A549 (cell line): ENCODE data around the gene DNAH8. TPM values are rescaled to one million over a fixed set of nuclear protein-coding genes. Genes with fewer than 3 reads are reported as not detected.

Experiments
- ATAC-seq, 2 experiments: fragments of 200-7000 bp in 1 of 2; fragments of >200 bp in 1 of 2; cut with Nextera tagmentation in 1 of 2; cut with Tn5 transposase in 1 of 2; 3 replicates each; pipeline versions ENCODE4 v1.8.0 to v1.9.1; 2018 to 2020; ENCODE audit warnings: mild to moderate bottlenecking in 1 of 2, moderate library complexity in 1 of 2
- CTCF ChIA-PET: fragments of 300-600 bp; sonication (Branson Sonifier 250); formaldehyde crosslinking; extraction: SDS; loops from one replicate; lab custom pipeline; 2021; ENCODE audit warnings: antibody characterized with exemption, inconsistent platforms; lab: Yijun Ruan, JAX
- POLR2A ChIA-PET: fragments of 350-600 bp; formaldehyde crosslinking; extraction: SDS; loops from one replicate; lab custom pipeline; 2021; ENCODE audit warnings: antibody characterized with exemption, inconsistent platforms; lab: Yijun Ruan, JAX
- DNase-seq, 2 experiments: peaks; one replicate each; pipeline versions ENCODE4 v3.0.0 to v3.0.0-alpha.2; 2011 to 2016; ENCODE audit warnings: low read depth in 1 of 2, low spot score in 1 of 2
- FAIRE-seq: peaks from 2 replicates; lab custom pipeline; 2011; peaks lifted over from hg19 to GRCh38; lab: Jason Lieb, UNC
- H3K27ac ChIP-seq, 2 experiments: fragments of >200 bp; sonication (Bioruptor Twin); formaldehyde crosslinking; 3 replicates each; pipeline ENCODE4 v1.5.1; 2016 to 2017
- H3K4me1 ChIP-seq: fragments of >200 bp; sonication (Bioruptor Twin); formaldehyde crosslinking; 3 replicates; pipeline ENCODE4 v1.6.1; 2016
- H3K4me2 ChIP-seq: fragments of >200 bp; sonication (Bioruptor Twin); formaldehyde crosslinking; 3 replicates; pipeline ENCODE4 v1.6.1; 2016
- H3K4me3 ChIP-seq: fragments of >200 bp; sonication (Bioruptor Twin); formaldehyde crosslinking; 3 replicates; pipeline ENCODE4 v1.5.1; 2016
- H3K9me3 ChIP-seq: fragments of >200 bp; sonication (Bioruptor Twin); formaldehyde crosslinking; 3 replicates; pipeline ENCODE4 v1.6.1; 2016
- CEBPB ChIP-seq, 2 experiments: fragments of >200 bp in 1 of 2; sonication (Bioruptor Twin) in 1 of 2; formaldehyde crosslinking in 1 of 2; IDR thresholded peaks; 2 replicates each; pipeline ENCODE4 v1.6.1; 2012 to 2016
- E2F6 ChIP-seq: IDR thresholded peaks from 2 replicates; pipeline ENCODE4 v1.6.1; 2012; ENCODE audit warnings: low read depth, borderline replicate concordance
- EHF ChIP-seq: fragments of 250-450 bp; sonication (Bioruptor Pico); IDR thresholded peaks from 2 replicates; pipeline ENCODE4 v1.5.0; 2020; ENCODE audit warnings: mild to moderate bottlenecking
- FOXS1 ChIP-seq: fragments of 250-450 bp; sonication (Bioruptor Pico); IDR thresholded peaks from 2 replicates; pipeline ENCODE4 v1.5.0; 2020; ENCODE audit warnings: mild to moderate bottlenecking, moderate library complexity
- GATA3 ChIP-seq: IDR thresholded peaks from 2 replicates; pipeline ENCODE4 v1.6.1; 2012; ENCODE audit warnings: borderline replicate concordance
- HOXA7 ChIP-seq: fragments of 250-450 bp; sonication (Bioruptor Pico); IDR thresholded peaks from 2 replicates; pipeline ENCODE4 v1.5.0; 2020; ENCODE audit warnings: mild to moderate bottlenecking, moderate library complexity
- JUN ChIP-seq, 2 experiments: fragments of >200 bp; sonication (Bioruptor Twin); formaldehyde crosslinking; IDR thresholded peaks; 2 replicates in 1 of 2; 3 replicates in 1 of 2; pipeline ENCODE4 v1.6.1; 2016 to 2017
- NFE2L2 ChIP-seq: fragments of 150-350 bp; conservative IDR thresholded peaks from 2 replicates; pipeline ENCODE4 v1.6.1; 2014; ENCODE audit warnings: low read length
- NR3C1 ChIP-seq: fragments of >200 bp; sonication (Bioruptor Twin); formaldehyde crosslinking; IDR thresholded peaks from 3 replicates; pipeline ENCODE4 v1.6.1; 2017
- POLR2A ChIP-seq: IDR thresholded peaks from 2 replicates; pipeline ENCODE4 v1.6.1; 2012; ENCODE audit warnings: mild to moderate bottlenecking, low read length
- POLR2AphosphoS2 ChIP-seq: conservative IDR thresholded peaks from 2 replicates; pipeline ENCODE4 v1.6.1; 2012; ENCODE audit warnings: low read length, improper control_type of control experiment, inconsistent platforms
- RARB ChIP-seq: fragments of 250-450 bp; sonication (Bioruptor Pico); IDR thresholded peaks from 2 replicates; pipeline ENCODE4 v1.8.0; 2021; ENCODE audit warnings: mild to moderate bottlenecking, moderate library complexity
- RCOR1 ChIP-seq: fragments of 150-350 bp; IDR thresholded peaks from 2 replicates; pipeline ENCODE4 v1.6.1; 2014; ENCODE audit warnings: antibody characterized with exemption, low read length, low read depth
- RNF2 ChIP-seq: fragments of 200-600 bp; sonication (generic); IDR thresholded peaks from 2 replicates; pipeline ENCODE4 v1.6.1; 2016; ENCODE audit warnings: low read depth, mild to moderate bottlenecking, antibody characterized with exemption, moderate library complexity, borderline replicate concordance
- SREBF2 ChIP-seq: fragments of 450-650 bp; IDR thresholded peaks from 2 replicates; pipeline ENCODE4 v1.6.1; 2014; ENCODE audit warnings: mild to moderate bottlenecking, moderate library complexity
- ZFP36 ChIP-seq: fragments of 450-650 bp; IDR thresholded peaks from 2 replicates; pipeline ENCODE4 v1.6.1; 2014; ENCODE audit warnings: borderline replicate concordance; ENCODE audit not compliant: partially characterized antibody
- ZNF302 ChIP-seq: fragments of 250-450 bp; sonication (Bioruptor Pico); IDR thresholded peaks from 2 replicates; pipeline ENCODE4 v1.9.0; 2021; ENCODE audit warnings: inconsistent platforms, mild to moderate bottlenecking, moderate library complexity
- WGBS: methylation state at CpG from one replicate; pipeline ENCODE4 v1.1.6; 2017; ENCODE audit errors: missing lambda C conversion rate; 5-methylcytosine and 5-hydroxymethylcytosine counted together
- polyA plus RNA-seq, 4 experiments: library from polyadenylated mRNA; depleted of rRNA in 3 of 4; stranded (reverse); fragments of >200 nt; fragmentation: RNase III in 1 of 4; extraction: RNeasy Plus Mini Kit Qiagen cat#74134 plus additional on column Dnase treatment in 1 of 4; gene quantifications; 2 replicates in 3 of 4; 3 replicates in 1 of 4; pipeline ENCODE4 v1.2.3, GENCODE V29; 2011 to 2017
- TF ChIP-seq, protein P1 (sequence below): fragments of 250-450 bp; sonication (Bioruptor Pico); IDR thresholded peaks from 2 replicates; pipeline ENCODE4 v1.5.0; 2020; ENCODE audit warnings: low read depth, mild to moderate bottlenecking, moderate library complexity
- TF ChIP-seq, protein P2 (sequence below): fragments of >200 bp; sonication (Bioruptor Twin); formaldehyde crosslinking; IDR thresholded peaks from 2 replicates; pipeline ENCODE4 v1.6.1; 2016
- TF ChIP-seq, protein P3 (sequence below): fragments of 450-650 bp; IDR thresholded peaks from 2 replicates; pipeline ENCODE4 v1.6.1; 2014; ENCODE audit warnings: antibody characterized with exemption

Gene DNAH8
- polyA plus RNA-seq, 2 of the 4 experiments (the other 2 are of a cell fraction) = not detected

DNA sequence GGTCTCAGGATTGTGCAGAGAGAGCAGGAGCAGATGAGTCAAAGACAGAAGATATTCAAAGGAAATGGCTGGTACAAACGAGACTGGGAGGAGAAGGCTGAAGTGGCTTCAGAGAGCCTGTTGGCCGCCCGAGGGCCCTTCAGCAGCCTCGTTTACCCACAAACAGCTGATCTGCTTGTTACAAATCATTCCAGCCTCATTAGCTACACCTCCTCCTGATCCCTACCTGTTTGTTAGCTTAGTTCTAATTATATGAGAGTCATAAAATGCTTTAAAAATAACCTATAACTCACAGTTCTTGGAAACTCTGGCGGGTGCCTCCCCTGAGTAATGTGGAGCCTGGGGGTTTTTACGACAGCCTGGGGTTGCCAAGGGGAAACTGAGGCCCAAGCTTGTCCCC, 346.1 kb downstream of the DNAH8 start:
- ChIA-PET CTCF (no interaction called here), POLR2A (no interaction called here)
- no peaks in the 10 kb centered on the region for H3K4me1 ChIP-seq
- no peak overlapping the region for H3K27ac ChIP-seq
- DNase-seq = no peak
- no peak overlapping the region for H3K4me2 ChIP-seq
- no peak for TF ChIP-seq JUN (IDR thresholded peaks at IDR 0.05)
- TF ChIP-seq CEBPB (IDR thresholded peaks at IDR 0.05) = no peak
- no peak for TF ChIP-seq NFE2L2
- ATAC-seq = no peak
- FAIRE-seq = no peak
- 11% methylated on average over 6 of the region's 6 CpGs for WGBS
- H3K9me3 ChIP-seq = no peaks in the 10 kb centered on the region
- no peak overlapping the region for H3K4me3 ChIP-seq

DNA sequence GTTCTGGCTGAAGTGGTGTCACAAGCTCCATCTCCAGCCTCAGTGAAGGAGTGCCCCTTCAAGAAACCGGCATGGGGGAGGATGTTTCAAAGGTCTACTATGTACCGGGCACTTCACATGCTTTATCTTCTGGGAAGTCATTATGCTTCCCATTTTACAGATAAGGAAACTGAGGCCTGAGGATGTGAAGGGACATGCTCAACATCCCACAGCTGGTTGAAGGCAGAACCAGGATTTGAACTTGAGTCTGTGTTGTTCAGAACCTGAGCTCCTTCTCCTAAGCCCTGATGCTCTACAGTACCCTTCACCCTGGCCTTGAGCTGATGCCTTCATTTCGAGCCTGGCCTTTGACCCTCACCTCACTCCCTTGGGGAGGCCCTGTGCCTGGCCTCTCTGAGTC, 346.5 kb downstream of the DNAH8 start:
- no peak overlapping the region for H3K27ac ChIP-seq
- H3K4me2 ChIP-seq = no peak overlapping the region
- ATAC-seq = no peak
- ChIA-PET CTCF (no interaction called here), POLR2A (no interaction called here)
- no peak for FAIRE-seq
- no peaks in the 10 kb centered on the region for H3K9me3 ChIP-seq
- no peaks in the 10 kb centered on the region for H3K4me1 ChIP-seq
- TF ChIP-seq E2F6 = no peak
- TF ChIP-seq FOXS1 (CRISPR knock-in tag) = no peak
- TF ChIP-seq, protein P1, sequence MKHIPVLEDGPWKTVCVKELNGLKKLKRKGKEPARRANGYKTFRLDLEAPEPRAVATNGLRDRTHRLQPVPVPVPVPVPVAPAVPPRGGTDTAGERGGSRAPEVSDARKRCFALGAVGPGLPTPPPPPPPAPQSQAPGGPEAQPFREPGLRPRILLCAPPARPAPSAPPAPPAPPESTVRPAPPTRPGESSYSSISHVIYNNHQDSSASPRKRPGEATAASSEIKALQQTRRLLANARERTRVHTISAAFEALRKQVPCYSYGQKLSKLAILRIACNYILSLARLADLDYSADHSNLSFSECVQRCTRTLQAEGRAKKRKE (CRISPR knock-in tag) = no peak
- TF ChIP-seq ZNF302 (CRISPR knock-in tag) = no peak
- no peak for TF ChIP-seq RARB (CRISPR knock-in tag)
- no peak for TF ChIP-seq GATA3
- no peak for TF ChIP-seq HOXA7 (CRISPR knock-in tag)
- TF ChIP-seq RNF2 = no peak
- no peak for TF ChIP-seq ZFP36
- TF ChIP-seq, protein P2, sequence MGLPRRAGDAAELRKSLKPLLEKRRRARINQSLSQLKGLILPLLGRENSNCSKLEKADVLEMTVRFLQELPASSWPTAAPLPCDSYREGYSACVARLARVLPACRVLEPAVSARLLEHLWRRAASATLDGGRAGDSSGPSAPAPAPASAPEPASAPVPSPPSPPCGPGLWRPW = no peak
- TF ChIP-seq POLR2A = no peak
- TF ChIP-seq SREBF2 = no peak
- H3K4me3 ChIP-seq = no peak overlapping the region
- no peak for DNase-seq
- 44% methylated on average over 3 of the region's 3 CpGs for WGBS

- TF ChIP-seq, protein P2 = no peak
- TF ChIP-seq POLR2AphosphoS2 (no peak), RARB (CRISPR knock-in tag) (no peak), NR3C1 (no peak), RCOR1 (no peak), EHF (no peak)
- TF ChIP-seq, protein P3, sequence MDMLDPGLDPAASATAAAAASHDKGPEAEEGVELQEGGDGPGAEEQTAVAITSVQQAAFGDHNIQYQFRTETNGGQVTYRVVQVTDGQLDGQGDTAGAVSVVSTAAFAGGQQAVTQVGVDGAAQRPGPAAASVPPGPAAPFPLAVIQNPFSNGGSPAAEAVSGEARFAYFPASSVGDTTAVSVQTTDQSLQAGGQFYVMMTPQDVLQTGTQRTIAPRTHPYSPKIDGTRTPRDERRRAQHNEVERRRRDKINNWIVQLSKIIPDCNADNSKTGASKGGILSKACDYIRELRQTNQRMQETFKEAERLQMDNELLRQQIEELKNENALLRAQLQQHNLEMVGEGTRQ = no peak
- TF ChIP-seq, all 56 proteins: peak for 0
- FAIRE-seq (no peak), ATAC-seq (no peak), DNase-seq (no peak)
- Histone ChIP-seq H3K4me1 (no peaks in the 10 kb centered on the region), H3K4me3 (no peak overlapping the region), H3K27ac (no peak overlapping the region), H3K4me2 (no peak overlapping the region), H3K9me3 (no peaks in the 10 kb centered on the region)
- CTCF ChIA-PET = no interaction called here
- 29% methylated on average over 8 of the region's 10 CpGs for WGBS
- POLR2A ChIA-PET = no interaction called here
These were observed 347.1 kb downstream of the DNAH8 start for GRCh38 chr6:39062014-39062740.
